ENCODE measurements around the gene NACA.
"Not testable (repeated sequence)": the region's sequence is repeated elsewhere in the genome, so short reads cannot be mapped to it uniquely, and the experiment has no call there.

Gene NACA

GRCh38 chr12:56719056-56719455 lies 6.0 kb downstream of the NACA start:
- no peaks in the 10 kb centered on the region for H3K27me3 Mint-ChIP-seq (ENCODE audit: low read depth)
- peaks cover 75% of the 10 kb centered on the region for H3K36me3 Mint-ChIP-seq (ENCODE audit: low read depth)
- no peak overlapping the region for H3K4me3 Mint-ChIP-seq
- peaks cover 65% of the 10 kb centered on the region for H3K4me1 Mint-ChIP-seq (ENCODE audit: low read depth)
- peak overlapping the region; percentile 80 for H3K27ac Mint-ChIP-seq
- no peak for DNase-seq (ENCODE audit: low spot score)
- no peaks in the 10 kb centered on the region for H3K9me3 Mint-ChIP-seq

DNA sequence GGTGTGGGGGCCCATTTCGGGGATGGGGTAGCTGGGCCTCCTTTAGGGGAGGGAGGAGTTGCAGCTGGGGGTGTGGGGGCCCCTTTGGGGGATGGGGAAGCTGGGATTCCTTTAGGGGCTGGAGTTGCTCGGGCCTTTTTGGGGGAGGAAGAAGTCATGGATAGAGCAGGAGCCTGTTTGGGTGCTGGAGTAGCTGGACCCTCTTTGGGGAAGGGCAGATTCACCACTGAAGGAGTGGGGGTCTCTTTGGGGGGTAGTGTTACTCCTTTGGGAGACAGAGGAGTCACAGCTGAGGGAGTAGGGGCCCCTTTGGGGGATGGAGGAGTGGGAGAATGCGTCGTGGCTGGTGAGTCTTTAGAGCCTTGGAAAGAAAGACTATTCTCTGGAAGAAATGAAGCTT lies 6.5 kb downstream of the NACA start:
- Mint-ChIP-seq H3K9me3 (no peaks in the 10 kb centered on the region), H3K4me1 (ENCODE audit: low read depth) (peaks cover 63% of the 10 kb centered on the region), H3K27ac (peak overlapping the region; percentile 80), H3K36me3 (ENCODE audit: low read depth) (peaks cover 75% of the 10 kb centered on the region), H3K27me3 (ENCODE audit: low read depth) (no peaks in the 10 kb centered on the region), H3K4me3 (no peak overlapping the region)
- no peak for DNase-seq (ENCODE audit: low spot score)

DNA sequence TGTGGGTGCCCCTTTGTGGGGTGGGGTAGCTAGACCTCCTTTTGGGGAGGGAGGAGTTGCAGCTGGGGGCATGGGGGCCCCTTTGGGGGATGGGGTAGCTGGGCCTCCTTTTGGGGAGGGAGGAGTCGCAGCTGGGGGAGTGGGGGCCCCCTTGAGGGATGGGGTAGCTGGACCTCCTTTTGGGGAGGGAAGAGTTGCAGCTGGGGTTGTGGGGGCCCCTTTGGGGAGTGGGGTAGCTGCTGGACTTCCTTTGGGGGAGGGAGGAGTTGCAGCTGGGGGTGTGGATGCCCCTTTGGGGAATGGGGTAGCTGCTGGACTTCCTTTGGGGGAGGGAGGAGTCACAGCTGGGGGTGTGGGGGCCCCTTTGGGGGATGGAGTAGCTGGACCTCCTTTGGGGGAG lies 7.0 kb downstream of the NACA start:
- Mint-ChIP-seq H3K4me3 (no peak overlapping the region), H3K27ac (no peak overlapping the region), H3K27me3 (ENCODE audit: low read depth) (no peaks in the 10 kb centered on the region), H3K4me1 (ENCODE audit: low read depth) (peaks cover 61% of the 10 kb centered on the region), H3K9me3 (no peaks in the 10 kb centered on the region), H3K36me3 (ENCODE audit: low read depth) (peaks cover 75% of the 10 kb centered on the region)
- DNase-seq (ENCODE audit: low spot score): no peak

DNA sequence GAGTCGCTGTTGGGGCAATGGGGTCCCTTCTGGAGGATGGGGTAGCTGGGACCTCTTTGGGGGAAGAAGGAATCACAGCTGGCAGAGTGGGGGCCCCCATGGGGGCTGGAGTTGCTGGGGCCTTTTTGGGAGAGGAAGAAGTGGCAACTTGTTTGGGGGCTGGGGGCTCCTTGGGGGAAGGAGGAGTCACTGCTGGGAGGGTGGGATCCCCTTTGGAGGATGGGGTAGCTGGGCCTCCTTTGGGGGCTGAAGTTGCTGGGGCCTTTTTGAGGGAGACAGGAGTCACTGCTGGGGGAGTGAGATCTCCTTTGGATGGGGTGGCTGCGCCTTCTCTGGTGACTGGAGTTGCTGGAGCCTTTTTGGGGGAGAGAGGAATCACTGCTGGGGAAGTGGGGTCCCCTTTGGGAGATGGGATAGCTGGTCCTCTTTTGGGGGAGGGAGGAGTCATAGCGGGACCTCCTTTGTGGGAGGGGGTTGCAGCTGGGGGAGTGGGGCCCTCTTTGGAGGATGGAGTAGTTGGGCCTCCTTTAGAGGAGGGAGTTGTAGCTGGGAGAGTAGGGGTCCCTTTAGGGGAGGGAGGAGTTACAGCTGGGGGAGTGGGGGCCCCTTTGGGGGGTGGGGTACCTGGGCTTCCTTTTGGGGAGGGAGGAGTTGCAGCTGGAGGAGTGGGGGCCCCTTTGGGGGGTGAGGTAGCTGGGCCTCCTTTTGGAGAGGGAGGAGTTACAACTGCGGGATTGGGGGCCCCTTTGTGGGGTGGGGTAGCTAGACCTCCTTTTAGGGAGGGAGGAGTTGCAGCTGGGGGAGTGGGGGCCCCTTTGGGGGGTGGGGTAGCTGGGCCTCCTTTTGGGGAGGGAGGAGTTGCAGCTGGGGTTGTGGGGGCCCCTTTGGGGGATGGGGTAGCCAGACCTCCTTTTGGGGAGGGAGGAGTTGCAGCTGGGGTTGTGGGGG lies 7.9 kb downstream of the NACA start:
- Mint-ChIP-seq H3K36me3 (ENCODE audit: low read depth) (peaks cover 75% of the 10 kb centered on the region), H3K4me1 (ENCODE audit: low read depth) (peaks cover 52% of the 10 kb centered on the region), H3K27me3 (ENCODE audit: low read depth) (no peaks in the 10 kb centered on the region), H3K4me3 (no peak overlapping the region), H3K27ac (peak overlapping the region; percentile 69), H3K9me3 (no peaks in the 10 kb centered on the region)
- no peak for DNase-seq (ENCODE audit: low spot score)

DNA sequence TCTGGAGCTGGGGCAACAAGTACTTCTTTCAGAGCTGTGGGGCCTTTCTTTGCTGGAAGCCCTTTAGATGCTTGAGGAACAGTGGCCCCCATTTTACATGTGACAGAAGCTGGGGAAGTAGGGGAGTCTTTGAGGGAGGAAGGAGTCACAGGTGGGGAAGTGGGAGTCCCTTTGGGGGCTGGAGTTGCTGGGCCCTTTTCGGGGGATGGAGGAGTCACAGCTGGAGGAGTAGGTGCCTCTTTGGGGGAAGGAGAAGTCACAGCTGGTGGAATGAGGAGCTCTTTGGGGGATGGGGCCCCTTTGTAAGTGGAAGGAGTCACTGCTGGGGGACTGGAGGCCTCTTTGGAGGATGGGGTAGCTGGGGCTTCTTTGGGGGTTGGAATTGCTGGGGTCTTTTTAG lies 8.6 kb downstream of the NACA start:
- H3K27ac Mint-ChIP-seq: peak overlapping the region; percentile 69
- no peak overlapping the region for H3K4me3 Mint-ChIP-seq
- DNase-seq (ENCODE audit: low spot score): no peak
- H3K36me3 Mint-ChIP-seq (ENCODE audit: low read depth): peaks cover 75% of the 10 kb centered on the region
- no peaks in the 10 kb centered on the region for H3K27me3 Mint-ChIP-seq (ENCODE audit: low read depth)
- H3K9me3 Mint-ChIP-seq: no peaks in the 10 kb centered on the region
- H3K4me1 Mint-ChIP-seq (ENCODE audit: low read depth): peaks cover 45% of the 10 kb centered on the region

DNA sequence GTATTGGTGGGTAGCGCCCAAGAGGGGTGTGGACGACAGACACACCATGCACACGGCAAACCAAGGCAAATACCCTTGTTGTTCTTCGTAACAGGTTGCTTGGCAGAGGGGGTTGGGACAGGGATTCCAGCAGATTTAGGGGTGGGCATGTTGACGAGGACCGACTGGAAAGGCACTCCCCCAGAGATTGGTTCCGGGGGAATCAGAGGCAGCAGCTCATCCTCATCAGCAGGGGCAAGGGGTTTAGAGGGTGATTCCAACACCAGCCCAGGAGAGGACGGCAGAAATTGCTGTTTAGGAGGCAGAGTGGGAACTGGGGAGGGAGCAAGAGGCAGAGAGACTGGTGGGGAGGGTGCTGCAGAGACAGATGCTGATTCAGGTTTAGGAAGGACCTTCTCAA lies 9.3 kb downstream of the NACA start:
- Mint-ChIP-seq H3K27me3 (ENCODE audit: low read depth) (no peaks in the 10 kb centered on the region), H3K4me3 (no peak overlapping the region), H3K27ac (peak overlapping the region; percentile 40), H3K4me1 (ENCODE audit: low read depth) (peaks cover 40% of the 10 kb centered on the region), H3K36me3 (ENCODE audit: low read depth) (peaks cover 74% of the 10 kb centered on the region), H3K9me3 (no peaks in the 10 kb centered on the region)
- no peak for DNase-seq (ENCODE audit: low spot score)

- H3K4me3 Mint-ChIP-seq: no peak overlapping the region
- no peak for DNase-seq (ENCODE audit: low spot score)
- H3K4me1 Mint-ChIP-seq (ENCODE audit: low read depth): peaks cover 26% of the 10 kb centered on the region
- no peaks in the 10 kb centered on the region for H3K27me3 Mint-ChIP-seq (ENCODE audit: low read depth)
- H3K9me3 Mint-ChIP-seq: no peaks in the 10 kb centered on the region
- peaks cover 60% of the 10 kb centered on the region for H3K36me3 Mint-ChIP-seq (ENCODE audit: low read depth)
- no peak overlapping the region for H3K27ac Mint-ChIP-seq
Observed at GRCh38 chr12:56714431-56714929, 10.6 kb downstream of the NACA start.

DNA sequence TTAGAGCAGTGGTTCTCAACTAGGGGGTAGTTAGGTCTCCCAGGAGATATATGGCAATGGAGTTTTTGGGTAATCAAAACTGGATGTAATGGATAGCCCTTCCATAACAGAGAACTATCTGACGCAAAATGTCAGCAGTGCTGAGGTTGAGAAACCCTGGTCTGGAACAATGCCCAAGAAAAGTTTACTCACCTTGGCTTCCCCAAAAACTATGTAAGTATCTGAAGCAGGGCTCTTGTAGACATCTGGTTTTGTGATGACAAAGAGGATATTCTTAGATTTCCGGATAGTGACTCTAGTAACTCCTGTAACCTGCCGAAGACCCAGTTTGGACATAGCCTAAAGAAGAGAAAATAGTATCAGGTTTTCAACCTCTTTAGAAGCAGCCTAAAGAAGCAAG lies 11.8 kb downstream of the NACA start:
- peaks cover 17% of the 10 kb centered on the region for H3K4me1 Mint-ChIP-seq (ENCODE audit: low read depth)
- no peaks in the 10 kb centered on the region for H3K27me3 Mint-ChIP-seq (ENCODE audit: low read depth)
- H3K4me3 Mint-ChIP-seq: no peak overlapping the region
- peaks cover 52% of the 10 kb centered on the region for H3K36me3 Mint-ChIP-seq (ENCODE audit: low read depth)
- no peak overlapping the region for H3K27ac Mint-ChIP-seq
- no peaks in the 10 kb centered on the region for H3K9me3 Mint-ChIP-seq
- DNase-seq (ENCODE audit: low spot score): no peak

DNA sequence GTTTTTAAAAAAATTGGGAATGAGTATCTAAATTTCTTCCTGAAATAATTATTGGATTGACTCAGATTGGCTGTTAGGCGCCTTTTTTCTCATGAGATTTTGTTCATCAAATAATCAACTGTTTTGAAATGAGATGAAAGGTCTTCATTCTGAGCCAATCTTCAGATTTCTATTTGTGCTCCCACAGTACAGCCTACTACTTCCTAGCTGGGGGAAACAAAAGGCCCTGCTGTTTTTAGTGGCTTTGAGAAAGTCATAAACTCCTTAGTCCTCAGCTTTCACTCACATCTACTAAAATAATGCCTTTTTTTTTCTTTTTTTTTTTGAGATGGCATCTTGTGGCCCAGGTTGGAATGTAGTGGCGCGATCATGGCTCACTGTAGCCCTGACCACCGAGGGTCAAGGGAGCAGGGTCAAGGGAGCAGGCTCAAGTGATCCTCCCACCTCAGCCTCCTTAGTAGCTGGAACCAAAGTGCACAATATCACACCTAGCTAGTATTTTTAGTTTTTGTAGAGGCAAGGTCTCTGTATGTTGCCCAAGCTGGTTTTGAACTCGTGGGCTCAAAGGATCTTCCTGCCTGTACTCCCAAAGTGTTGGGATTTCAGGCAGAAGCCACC lies 15.2 kb downstream of the NACA start:
- DNase-seq (ENCODE audit: low spot score): no peak
- no peaks in the 10 kb centered on the region for H3K9me3 Mint-ChIP-seq
- H3K27ac Mint-ChIP-seq: no peak overlapping the region
- peaks cover 1% of the 10 kb centered on the region for H3K4me1 Mint-ChIP-seq (ENCODE audit: low read depth)
- no peak overlapping the region for H3K4me3 Mint-ChIP-seq
- H3K36me3 Mint-ChIP-seq (ENCODE audit: low read depth): peaks cover 36% of the 10 kb centered on the region
- H3K27me3 Mint-ChIP-seq (ENCODE audit: low read depth): no peaks in the 10 kb centered on the region

GRCh38 chr12:56704522-56704921 lies 20.6 kb downstream of the NACA start:
- not testable (repeated sequence) for H3K9me3 Mint-ChIP-seq; H3K4me1 Mint-ChIP-seq (ENCODE audit: low read depth); H3K27me3 Mint-ChIP-seq (ENCODE audit: low read depth)

GRCh38 chr12:56699020-56699661 lies 26.0 kb downstream of the NACA start:
- no peaks in the 10 kb centered on the region for H3K9me3 Mint-ChIP-seq
- H3K4me1 Mint-ChIP-seq (ENCODE audit: low read depth): peaks cover 4% of the 10 kb centered on the region
- H3K27me3 Mint-ChIP-seq (ENCODE audit: low read depth): peaks cover 4% of the 10 kb centered on the region
- no peaks in the 10 kb centered on the region for H3K36me3 Mint-ChIP-seq (ENCODE audit: low read depth)
- no peak overlapping the region for H3K4me3 Mint-ChIP-seq
- H3K27ac Mint-ChIP-seq: no peak overlapping the region
- no peak for DNase-seq (ENCODE audit: low spot score)

More at GRCh38 chr12:56704522-56704921, 20.6 kb downstream of the NACA start:
- not testable (repeated sequence) for H3K36me3 Mint-ChIP-seq (ENCODE audit: low read depth); H3K27ac Mint-ChIP-seq; DNase-seq (ENCODE audit: low spot score); H3K4me3 Mint-ChIP-seq

DNA sequence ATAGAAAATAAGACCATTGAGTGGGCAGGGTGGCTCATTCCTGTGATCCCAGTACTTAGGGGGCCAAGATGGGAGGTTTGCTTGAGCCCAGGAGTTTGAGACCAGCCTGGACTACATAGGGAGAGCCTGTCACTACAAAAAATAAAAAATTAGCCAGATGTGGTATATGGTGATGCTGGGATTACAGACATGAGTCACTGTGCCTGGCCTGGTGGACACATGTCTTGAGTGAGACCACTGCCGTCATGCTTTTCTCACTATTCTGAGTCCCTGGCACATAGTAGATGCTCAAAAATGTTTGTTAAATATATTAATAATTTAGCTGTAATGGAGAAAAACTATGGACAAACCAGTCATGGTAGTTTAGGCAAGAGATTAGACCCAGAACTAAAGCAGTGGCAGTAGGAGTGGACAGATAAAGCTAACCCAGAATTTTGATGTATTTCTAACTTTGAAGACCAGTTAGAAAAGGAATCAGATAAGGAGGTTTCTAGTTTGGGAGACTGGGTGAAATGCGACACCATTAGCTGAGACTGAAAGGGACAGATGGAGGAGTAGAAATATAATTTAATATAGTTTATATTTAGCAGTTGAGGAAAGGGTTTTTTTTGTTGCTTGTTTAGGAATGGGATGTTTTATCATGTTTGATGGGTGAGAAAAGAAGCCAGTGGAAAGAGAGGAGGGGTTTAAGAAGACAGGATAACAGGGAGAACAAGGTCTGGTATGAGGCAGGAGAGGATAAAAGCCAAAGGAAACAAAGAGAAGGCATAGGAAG lies 29.6 kb downstream of the NACA start:
- DNase-seq (ENCODE audit: low spot score): no peak
- H3K4me1 Mint-ChIP-seq (ENCODE audit: low read depth): peaks cover 2% of the 10 kb centered on the region
- H3K4me3 Mint-ChIP-seq: no peak overlapping the region
- no peak overlapping the region for H3K27ac Mint-ChIP-seq
- H3K27me3 Mint-ChIP-seq (ENCODE audit: low read depth): no peaks in the 10 kb centered on the region
- H3K36me3 Mint-ChIP-seq (ENCODE audit: low read depth): no peaks in the 10 kb centered on the region
- H3K9me3 Mint-ChIP-seq: no peaks in the 10 kb centered on the region

DNA sequence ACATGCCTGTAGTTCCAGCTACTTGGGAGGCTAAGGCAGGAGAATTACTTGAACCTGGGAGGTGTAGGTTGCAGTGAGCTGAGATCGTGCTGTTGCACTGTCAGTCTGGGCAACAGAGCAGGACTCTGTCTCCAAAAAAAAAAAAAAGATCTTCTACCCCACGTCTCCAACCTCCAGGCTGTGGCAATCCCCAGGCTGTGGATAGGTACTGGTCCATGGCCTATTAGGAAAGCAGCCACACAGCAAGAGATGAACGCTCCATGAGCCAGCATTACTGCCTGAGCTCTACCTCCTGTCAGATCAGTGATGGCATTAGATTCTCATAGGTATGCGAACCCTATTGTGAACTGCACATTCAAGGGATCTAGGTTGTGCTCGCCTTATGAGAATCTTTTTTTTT lies 30.9 kb downstream of the NACA start:
- DNase-seq (ENCODE audit: low spot score): no peak
- Mint-ChIP-seq H3K4me3 (no peak overlapping the region), H3K9me3 (no peaks in the 10 kb centered on the region)

More for the DNA sequence above, 30.9 kb downstream of the NACA start:
- Mint-ChIP-seq H3K4me1 (ENCODE audit: low read depth) (peaks cover 2% of the 10 kb centered on the region), H3K27ac (no peak overlapping the region), H3K27me3 (ENCODE audit: low read depth) (no peaks in the 10 kb centered on the region), H3K36me3 (ENCODE audit: low read depth) (no peaks in the 10 kb centered on the region)
